Stimulated activated CD8-positive, alpha-beta memory T cell treated with anti-CD3 and anti-CD28 coated beads, Interleukin-12 subunit alpha, Interleukin-12 subunit beta, amount 100 ng/mL, for 24 hours (primary cell): ENCODE data around the gene AGAP3.

ENCODE experiments used
- DNase-seq: peaks from one replicate; pipeline ENCODE4 v3.0.0-alpha.2; 2020; ENCODE audit errors: extremely low read depth

The AGAP3 gene

DNA sequence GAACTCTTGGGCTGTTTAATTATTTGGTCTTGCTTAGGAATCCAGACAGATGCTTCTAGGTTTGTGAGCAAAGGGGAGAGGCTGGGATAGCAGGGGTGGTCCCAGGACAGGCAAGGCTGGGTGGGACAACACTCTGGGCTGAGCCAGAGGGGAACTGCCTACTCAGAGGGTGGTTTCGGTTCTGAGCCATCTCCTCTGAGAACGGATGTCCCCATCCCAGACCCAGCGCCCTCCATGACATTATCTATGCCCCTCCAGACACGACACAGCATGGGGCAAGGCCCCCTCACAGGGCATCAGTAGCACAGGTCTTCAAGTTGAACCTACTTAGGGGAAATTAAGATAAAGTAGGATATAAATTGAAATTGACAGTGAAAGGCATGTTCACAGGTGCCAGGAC lies 93.7 kb downstream of the AGAP3 start:
- no peak for DNase-seq

DNA sequence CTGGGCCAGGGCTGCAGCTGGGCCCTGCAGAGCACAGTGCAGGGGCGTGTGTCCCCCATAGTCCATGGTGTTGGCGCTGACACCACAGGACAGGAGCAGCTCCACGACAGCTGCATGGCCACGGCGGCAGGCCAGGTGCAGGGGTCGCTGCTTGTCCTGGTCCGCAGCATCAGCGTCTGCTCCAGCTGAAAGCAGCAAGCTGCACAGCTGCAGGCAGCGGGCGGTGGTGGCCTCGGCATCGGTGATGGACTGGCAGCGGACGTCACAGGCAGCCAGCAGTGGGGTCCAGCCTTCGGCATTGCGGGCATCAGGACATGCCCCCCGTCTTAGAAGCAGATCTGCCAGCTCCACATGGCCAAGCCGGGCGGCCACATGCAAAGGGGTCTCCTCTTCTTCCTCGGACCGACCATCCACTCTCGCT lies 94.7 kb downstream of the AGAP3 start:
- DNase-seq, result no peak

DNA sequence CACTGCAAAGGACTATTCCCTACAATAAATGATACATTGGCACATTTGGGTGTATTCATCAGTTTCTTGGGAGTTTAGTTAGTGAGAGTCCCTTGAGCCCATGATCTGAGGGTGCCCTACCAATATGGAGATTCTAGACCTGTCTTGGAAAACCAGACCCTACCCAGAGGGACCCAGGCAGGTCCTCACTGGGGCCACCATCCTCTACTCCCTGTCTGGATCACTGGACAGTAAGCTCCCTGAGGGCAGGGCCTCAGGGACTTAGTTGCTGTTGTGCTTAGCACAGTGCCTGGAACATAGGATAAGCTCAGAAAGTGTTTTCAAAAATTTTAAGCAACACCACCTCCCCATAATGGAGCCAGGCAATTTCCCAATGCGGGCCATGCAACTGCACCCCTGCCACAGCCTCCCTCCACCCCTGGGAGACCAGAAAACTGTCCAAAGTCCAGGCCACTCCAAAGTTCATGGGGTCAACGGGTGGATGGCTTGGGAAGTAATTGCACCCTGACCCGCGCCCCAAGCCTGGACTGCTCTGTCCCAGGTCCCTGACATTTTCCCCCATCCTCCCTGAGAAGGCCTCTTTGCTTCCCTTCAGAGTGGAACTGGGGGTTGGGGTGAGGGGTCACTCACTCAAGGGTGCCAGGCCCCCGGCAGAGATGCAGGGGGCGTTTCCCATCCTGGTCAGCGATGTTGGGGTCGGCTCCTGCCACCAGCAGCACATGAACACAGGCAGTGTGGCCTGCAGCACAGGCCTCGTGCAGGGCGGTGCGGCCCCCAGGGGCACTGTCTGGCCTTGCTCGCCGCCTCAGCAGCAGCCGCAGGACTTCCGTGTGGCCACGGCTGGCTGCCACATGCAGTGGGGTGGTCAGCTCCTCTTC lies 99.7 kb downstream of the AGAP3 start:
- DNase-seq, result no peak

DNA sequence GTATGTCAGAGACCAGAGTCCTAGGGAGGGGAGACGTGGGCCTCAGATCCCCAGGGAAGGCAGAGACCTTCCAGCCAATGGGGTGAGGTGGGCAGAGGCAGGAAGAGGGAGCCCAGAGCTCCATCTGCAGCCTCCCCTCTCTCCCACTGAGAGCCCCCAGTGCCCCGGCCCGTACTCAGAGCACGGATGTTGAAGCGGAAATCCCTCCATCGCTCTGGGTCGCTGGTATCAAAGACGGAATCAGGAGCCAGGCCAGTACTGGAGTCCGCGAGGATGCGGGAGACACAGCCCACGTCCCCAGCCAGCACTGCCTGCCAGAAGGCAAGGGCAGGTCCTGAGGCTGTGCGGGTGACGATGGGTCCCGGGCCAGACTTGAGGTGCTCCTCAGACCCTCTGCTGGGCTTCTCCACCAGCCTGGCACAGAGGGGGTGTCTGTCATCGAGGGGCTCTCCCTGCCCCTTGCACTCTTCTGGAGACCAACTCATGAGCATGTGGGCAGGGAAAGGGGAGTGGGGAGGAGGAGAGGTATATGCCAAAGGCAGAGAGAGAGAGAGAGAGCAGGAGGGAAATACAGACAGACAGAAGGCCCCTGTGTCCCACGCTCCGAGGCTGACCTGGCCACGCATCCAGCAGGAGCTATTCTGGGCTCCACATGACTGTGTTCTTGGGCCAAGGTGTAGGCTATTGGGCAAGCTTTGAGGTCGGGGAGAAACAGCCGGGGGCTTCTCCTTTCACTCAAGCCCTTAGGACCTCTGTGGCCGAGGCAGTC lies 100.5 kb downstream of the AGAP3 start, which contains the start of gene ASB10:
ASB10 (minus strand) TSS at position 611 of the 769 bp plus-strand sequence; CDS start at position 491, 120 bp downstream.
- no peak for DNase-seq

DNA sequence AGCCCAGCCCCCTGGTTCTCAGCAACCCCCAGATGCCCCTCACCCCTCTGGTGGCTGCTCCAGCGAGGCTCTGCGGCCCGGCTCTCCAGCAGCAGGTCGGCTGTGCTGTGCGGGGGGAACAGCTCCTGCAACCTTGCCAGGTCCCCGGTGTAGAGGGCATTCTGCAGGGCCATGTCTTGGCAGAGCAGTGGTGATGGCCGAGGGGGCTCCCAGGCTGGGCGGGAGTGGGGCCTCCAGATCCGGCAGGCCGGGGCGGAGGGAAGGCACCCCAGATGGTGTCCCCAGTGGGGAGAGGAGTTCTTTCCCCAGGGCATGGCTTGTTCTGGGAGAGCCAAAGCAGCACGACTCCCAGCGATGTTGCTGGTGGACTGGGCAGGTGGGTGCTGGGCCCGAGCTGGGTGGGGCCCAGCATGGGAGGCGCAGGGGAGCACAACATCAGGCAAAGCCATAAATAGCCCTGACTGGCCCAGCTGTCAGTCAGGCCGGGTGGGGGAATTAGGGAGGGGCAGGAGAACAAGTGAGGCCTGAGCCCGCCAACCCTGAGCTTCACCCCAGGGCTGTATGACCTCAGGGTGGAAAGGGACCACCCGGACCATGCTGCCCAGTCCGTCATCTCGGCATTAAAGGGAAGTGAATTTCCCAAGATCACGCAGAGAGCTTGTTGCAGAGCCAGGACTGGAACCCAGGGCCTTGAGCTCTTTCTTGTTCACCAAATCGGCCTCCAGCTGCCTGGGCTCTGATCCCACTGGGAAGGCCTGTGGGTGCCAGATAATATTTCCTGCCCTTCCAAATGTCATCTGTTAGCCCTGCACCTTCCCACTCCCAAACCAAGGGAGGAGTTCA lies 101.4 kb downstream of the AGAP3 start:
- DNase-seq, result no peak

DNA sequence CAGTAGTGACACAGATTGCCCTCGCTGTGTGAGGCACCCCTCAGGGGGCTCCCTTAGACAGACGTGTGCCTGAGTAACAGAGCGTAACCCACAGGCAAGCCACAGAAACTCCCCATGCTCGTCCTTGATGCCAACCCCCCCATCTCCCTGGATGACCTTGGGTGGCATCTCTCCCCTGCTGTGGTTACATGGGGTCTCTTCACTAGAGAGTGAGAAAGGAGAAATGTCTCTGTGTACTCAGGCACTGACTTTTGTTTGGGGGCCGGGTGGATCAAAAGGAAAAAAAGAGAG lies 101.9 kb downstream of the AGAP3 start:
- DNase-seq, result no peak

DNA sequence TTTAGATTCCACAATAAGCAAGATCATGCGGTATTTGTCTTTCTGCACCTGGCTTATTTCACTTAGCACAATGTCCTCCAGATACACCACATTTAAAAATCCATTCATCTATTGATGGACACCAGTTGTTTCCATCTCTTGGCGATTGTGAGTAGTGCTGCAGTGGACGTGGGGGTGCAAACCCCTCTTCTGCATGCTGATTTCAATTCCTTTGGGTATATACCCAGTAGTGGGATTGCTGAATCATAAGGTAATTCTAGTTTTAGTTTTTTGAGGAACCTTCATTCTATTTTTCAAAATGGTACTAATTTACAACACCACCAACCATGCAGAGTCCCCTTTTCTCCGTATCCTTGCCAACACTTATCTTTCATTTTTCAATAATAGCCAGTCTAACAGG lies 102.8 kb downstream of the AGAP3 start:
- no peak for DNase-seq

DNA sequence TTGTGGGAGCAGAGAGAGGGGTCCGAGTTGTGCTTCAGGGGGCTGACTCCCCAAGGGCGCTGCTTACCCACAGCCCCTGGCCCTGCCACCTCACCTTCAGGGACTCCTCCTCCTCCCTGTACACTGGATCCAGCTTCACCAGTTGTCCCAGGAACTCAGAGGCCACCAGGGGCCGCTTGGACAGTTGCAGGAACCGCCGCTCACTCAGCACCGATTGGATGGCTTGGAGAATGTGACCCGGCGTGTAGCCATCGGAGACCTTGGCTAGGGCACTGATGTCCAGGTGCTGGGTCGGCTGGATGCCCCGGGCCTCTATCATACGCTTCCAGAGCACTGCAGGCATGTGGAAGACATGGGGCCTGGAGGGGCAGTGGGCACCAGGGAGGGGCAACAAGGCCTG lies 105.3 kb downstream of the AGAP3 start:
- no peak for DNase-seq

DNA sequence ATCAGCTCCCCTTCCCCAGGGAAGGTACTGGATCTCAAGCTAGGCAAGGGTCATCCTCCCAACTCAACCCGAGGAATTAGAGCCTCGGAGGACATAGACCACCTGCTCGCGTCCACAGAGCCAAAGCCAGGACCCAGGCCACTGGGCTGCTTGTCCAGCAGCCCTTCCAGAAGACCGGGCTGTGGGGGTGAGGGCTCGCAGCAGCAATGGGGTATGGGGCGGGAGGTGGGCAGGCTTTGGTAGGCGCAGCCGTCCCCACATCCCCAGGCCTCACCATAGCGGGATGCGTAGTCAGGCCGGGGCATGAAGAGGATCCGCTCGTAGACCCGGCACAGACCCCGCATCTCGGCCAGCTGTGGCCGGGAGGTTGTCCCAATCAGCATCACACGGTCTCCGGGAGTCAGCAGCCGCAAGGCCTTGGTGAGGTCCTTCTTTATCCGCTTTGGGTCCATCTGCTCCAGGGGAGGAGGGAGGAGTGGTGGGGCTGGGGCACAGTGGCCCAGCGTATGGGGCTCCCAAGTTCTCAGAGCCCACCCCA lies 105.8 kb downstream of the AGAP3 start:
- DNase-seq, result no peak

DNA sequence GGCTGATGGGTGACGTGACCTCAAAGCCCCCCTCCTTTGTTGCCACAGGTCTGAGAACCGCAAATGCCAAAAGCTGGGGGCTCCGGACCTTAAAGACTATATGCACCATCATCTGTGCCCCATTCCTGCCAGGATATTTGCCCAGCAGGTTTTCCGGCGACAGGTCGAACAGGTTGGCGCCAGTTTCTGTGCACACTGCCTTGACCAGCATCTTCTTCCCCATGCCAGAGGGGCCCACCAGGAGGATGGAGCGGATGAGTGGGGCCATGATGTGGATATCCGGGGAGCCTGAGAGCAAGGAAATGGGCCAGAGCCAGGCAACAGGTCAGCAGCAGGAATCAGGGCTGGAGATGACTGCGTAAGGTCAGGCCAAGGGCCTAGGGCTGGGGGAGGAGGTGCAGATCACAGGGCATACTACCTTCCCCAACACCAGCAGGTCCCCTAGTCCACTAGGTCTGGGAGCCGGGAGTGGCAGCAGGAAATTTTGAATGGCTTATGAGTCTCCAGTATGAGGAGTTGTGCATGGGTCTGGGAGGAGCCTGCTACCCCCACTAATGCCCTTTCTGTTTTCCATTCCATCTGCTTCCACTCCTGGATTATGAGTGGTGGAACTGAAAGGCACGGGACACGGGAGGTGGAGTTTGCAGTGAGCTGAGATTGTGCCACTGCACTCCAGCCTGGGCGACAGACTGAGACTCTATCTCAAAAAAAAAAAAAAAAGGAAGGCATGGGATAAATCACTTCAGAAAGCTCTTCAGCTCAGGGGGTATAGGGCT lies 107.1 kb downstream of the AGAP3 start:
- no peak for DNase-seq
